ENCODE measurements around the gene MUSK. TPM values are rescaled to one million over a fixed set of nuclear protein-coding genes. Genes with fewer than 3 reads are reported as not detected.
"Not testable (repeated sequence)": the region's sequence is repeated elsewhere in the genome, so short reads cannot be mapped to it uniquely, and the experiment has no call there.

The MUSK gene
- polyA plus RNA-seq, 2 of the 4 experiments (the other 2 are of a cell fraction) = not detected

DNA sequence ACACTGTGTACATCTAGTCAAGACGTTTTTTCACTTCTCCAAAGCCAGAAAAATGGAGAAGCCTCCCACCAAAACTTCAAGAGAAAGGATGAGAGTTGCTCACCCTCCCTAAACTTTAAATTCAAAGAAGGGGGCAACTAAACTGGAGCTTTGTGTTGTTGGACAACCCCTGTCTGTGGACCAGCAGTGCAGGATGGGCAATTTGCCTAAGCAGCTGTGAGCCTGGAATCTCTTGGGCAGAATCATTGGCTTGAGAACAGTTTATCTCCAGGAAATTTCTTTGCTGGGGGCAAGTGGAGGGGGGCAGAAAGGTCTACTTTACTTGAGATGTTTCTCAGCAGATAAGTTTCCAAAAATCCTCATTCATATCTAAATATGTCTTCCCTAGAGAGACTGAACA is 151.8 kb downstream of the MUSK start:
- FAIRE-seq = no peak
- ChIA-PET CTCF (interaction anchor here (1.4 kb wide), 1 partner anchor 22 kb away, joined by 4 read pairs; no protein-coding TSS in a partner anchor), POLR2A (no interaction called here)
- WGBS (ENCODE audit: missing lambda C conversion rate) = 12% methylated on average over 1 of the region's 1 CpG
- TF ChIP-seq KDM1A (IDR thresholded peaks at IDR 0.05; ENCODE audit: low read depth) = no peak
- TF ChIP-seq, protein P1, sequence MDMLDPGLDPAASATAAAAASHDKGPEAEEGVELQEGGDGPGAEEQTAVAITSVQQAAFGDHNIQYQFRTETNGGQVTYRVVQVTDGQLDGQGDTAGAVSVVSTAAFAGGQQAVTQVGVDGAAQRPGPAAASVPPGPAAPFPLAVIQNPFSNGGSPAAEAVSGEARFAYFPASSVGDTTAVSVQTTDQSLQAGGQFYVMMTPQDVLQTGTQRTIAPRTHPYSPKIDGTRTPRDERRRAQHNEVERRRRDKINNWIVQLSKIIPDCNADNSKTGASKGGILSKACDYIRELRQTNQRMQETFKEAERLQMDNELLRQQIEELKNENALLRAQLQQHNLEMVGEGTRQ (IDR thresholded peaks at IDR 0.05) = no peak
- TF ChIP-seq HEYL (CRISPR knock-in tag; IDR thresholded peaks at IDR 0.05) = no peak
- TF ChIP-seq POLR2AphosphoS2 (conservative IDR thresholded peaks at IDR 0.05; ENCODE audit: low read length) = no peak
- TF ChIP-seq NR3C1 (IDR thresholded peaks at IDR 0.05) = no peak
- TF ChIP-seq, protein P2, sequence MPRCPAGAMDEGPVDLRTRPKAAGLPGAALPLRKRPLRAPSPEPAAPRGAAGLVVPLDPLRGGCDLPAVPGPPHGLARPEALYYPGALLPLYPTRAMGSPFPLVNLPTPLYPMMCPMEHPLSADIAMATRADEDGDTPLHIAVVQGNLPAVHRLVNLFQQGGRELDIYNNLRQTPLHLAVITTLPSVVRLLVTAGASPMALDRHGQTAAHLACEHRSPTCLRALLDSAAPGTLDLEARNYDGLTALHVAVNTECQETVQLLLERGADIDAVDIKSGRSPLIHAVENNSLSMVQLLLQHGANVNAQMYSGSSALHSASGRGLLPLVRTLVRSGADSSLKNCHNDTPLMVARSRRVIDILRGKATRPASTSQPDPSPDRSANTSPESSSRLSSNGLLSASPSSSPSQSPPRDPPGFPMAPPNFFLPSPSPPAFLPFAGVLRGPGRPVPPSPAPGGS (IDR thresholded peaks at IDR 0.05) = no peak
- TF ChIP-seq ZSCAN20 (CRISPR knock-in tag; IDR thresholded peaks at IDR 0.05) = no peak
- no peak for TF ChIP-seq EHF (CRISPR knock-in tag; IDR thresholded peaks at IDR 0.05)
- TF ChIP-seq ZFP36 (IDR thresholded peaks at IDR 0.05; ENCODE audit: borderline replicate concordance, partially characterized antibody) = no peak
- no peak for TF ChIP-seq BHLHE40 (IDR thresholded peaks at IDR 0.05; ENCODE audit: low read depth, low read length)
- TF ChIP-seq HDAC2 (IDR thresholded peaks at IDR 0.05) = no peak
- no peak for TF ChIP-seq SMC3 (IDR thresholded peaks at IDR 0.05)
- TF ChIP-seq TP53 (CRISPR knock-in tag; IDR thresholded peaks at IDR 0.05) = no peak
- no peak for TF ChIP-seq ZNF302 (CRISPR knock-in tag; IDR thresholded peaks at IDR 0.05)
- no peak for TF ChIP-seq MAZ (IDR thresholded peaks at IDR 0.05; ENCODE audit: borderline replicate concordance, low read depth, low read length)
- no peak for TF ChIP-seq RAD21 (conservative IDR thresholded peaks at IDR 0.05 in 1 of 2, IDR thresholded peaks at IDR 0.05 in 1 of 2)
- TF ChIP-seq ESRRA (IDR thresholded peaks at IDR 0.05; ENCODE audit: borderline replicate concordance, low read length) = no peak
- no peak for TF ChIP-seq CHD4 (IDR thresholded peaks at IDR 0.05; ENCODE audit: borderline replicate concordance)
- no peak for TF ChIP-seq NFE2L2 (conservative IDR thresholded peaks at IDR 0.05; ENCODE audit: low read length)
- no peak overlapping the region for H3K4me3 ChIP-seq
- no peak for DNase-seq (ENCODE audit: low read depth in 1 of 2, low spot score in 1 of 2)
- H3K4me2 ChIP-seq = no peak overlapping the region
- H3K4me1 ChIP-seq = no peaks in the 10 kb centered on the region
- no peak for ATAC-seq
- no peak overlapping the region for H3K27ac ChIP-seq
- H3K9me3 ChIP-seq = 0 out of 3 replicates have a peak, but pooled peaks cover 2% of the 10 kb centered on the region

DNA sequence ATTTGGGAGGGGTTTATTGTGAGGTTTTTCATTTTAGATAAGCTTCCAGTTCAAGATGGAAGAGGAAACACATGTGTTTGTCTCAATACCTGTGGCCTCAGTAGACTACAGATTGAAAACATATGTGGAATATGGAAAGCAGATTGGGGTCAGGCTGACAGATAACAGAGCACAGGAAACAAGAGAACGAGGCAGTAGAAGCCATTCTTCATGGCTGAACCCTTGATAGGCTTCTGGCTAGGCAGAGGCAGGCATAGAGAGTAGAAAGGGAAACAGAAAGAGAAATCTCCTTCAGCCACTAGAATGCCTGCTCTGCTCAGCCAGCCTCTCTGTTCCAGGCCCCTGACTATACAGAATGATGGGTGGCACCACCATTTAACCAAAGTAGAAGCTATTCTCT is 152.5 kb downstream of the MUSK start:
- Histone ChIP-seq H3K4me3 (no peak overlapping the region), H3K9me3 (0 out of 3 replicates have a peak, but pooled peaks cover 2% of the 10 kb centered on the region), H3K4me2 (no peak overlapping the region), H3K4me1 (peaks cover 3% of the 10 kb centered on the region; the same call in 1 of the 3 replicates), H3K27ac (no peak overlapping the region)
- TF ChIP-seq FOSB (CRISPR knock-in tag; IDR thresholded peaks at IDR 0.05) (no peak), SMC3 (IDR thresholded peaks at IDR 0.05) (no peak), BHLHE40 (IDR thresholded peaks at IDR 0.05; ENCODE audit: low read depth, low read length) (no peak), CHD4 (IDR thresholded peaks at IDR 0.05; ENCODE audit: borderline replicate concordance) (no peak), GATA3 (IDR thresholded peaks at IDR 0.05; ENCODE audit: borderline replicate concordance) (no peak), EHMT2 (IDR thresholded peaks at IDR 0.05; ENCODE audit: low read depth) (no peak), KDM5A (IDR thresholded peaks at IDR 0.05) (no peak), ESRRA (IDR thresholded peaks at IDR 0.05; ENCODE audit: borderline replicate concordance, low read length) (no peak), NFE2L2 (conservative IDR thresholded peaks at IDR 0.05; ENCODE audit: low read length) (no peak), RARB (CRISPR knock-in tag; IDR thresholded peaks at IDR 0.05) (no peak), NR3C1 (IDR thresholded peaks at IDR 0.05) (no peak)
- TF ChIP-seq, protein P1 (IDR thresholded peaks at IDR 0.05) = no peak
- TF ChIP-seq, protein P3, sequence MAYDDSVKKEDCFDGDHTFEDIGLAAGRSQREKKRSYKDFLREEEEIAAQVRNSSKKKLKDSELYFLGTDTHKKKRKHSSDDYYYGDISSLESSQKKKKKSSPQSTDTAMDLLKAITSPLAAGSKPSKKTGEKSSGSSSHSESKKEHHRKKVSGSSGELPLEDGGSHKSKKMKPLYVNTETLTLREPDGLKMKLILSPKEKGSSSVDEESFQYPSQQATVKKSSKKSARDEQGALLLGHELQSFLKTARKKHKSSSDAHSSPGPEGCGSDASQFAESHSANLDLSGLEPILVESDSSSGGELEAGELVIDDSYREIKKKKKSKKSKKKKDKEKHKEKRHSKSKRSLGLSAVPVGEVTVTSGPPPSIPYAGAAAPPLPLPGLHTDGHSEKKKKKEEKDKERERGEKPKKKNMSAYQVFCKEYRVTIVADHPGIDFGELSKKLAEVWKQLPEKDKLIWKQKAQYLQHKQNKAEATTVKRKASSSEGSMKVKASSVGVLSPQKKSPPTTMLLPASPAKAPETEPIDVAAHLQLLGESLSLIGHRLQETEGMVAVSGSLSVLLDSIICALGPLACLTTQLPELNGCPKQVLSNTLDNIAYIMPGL (CRISPR knock-in tag; IDR thresholded peaks at IDR 0.05; ENCODE audit: borderline replicate concordance) = no peak
- DNase-seq (ENCODE audit: low read depth in 1 of 2, low spot score in 1 of 2) (no peak), ATAC-seq (no peak), FAIRE-seq (no peak)
- POLR2A ChIA-PET = no interaction called here
- 67% methylated on average over 1 of the region's 1 CpG for WGBS (ENCODE audit: missing lambda C conversion rate)
- CTCF ChIA-PET = interaction anchor here (1.2 to 1.4 kb wide), 4 partner anchors 9 to 123 kb away, joined by 3 to 4 read pairs (median 4); no protein-coding TSS in a partner anchor

DNA sequence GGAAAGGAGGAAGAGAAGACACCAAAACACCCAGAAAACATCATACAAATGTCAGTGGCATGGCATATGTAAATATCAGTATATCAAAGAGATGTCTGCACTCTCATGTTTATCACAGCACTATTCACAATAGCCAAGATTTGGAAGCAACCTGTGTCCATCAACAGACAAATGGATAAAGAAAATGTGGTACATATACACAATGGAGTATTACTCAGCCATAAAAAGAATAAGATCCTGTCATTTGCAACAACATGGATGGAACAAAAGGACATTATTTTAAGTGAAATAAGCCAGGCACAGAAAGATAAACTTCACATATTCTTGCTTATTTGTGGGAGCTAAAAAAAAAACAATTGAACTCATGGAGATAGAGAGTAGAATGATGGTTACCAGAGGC is 156.5 kb downstream of the MUSK start:
- ATAC-seq; H3K4me3 ChIP-seq; CTCF ChIA-PET; POLR2A ChIA-PET; FAIRE-seq; H3K27ac ChIP-seq; H3K4me2 ChIP-seq; H3K9me3 ChIP-seq; DNase-seq (ENCODE audit: low read depth in 1 of 2, low spot score in 1 of 2); H3K4me1 ChIP-seq: not testable (repeated sequence)
